ENCODE measurements around the gene PLXND1.

DNA sequence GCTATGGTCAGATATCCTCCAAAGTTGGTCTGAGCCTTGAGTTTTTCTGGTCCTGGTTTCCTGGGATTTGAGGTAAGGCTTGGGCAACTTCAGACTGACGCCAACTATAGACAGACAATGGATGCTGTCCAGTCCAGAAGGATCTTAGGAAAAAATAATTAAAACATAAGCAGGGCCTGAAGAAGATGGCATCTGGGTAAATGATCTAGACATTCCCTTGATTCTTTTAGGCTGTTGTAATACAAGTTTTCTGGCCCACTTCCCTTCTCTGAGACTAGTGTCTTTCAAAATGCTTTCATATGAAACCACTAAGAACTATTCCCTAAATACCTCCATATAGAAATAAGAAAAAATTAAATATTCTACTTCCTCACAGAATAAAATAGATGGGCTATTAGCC lies 47.7 kb upstream of the PLXND1 start:
- no peak for TF ChIP-seq CTCF (conservative IDR thresholded peaks at IDR 0.05 in 1 of 2, IDR thresholded peaks at IDR 0.05 in 1 of 2; ENCODE audit: extremely low read depth in 1 of 2, insufficient read depth in 1 of 2, low read depth in 1 of 2, low read length in 2 of 2)
- no peak for TF ChIP-seq EZH2 (IDR thresholded peaks at IDR 0.05; ENCODE audit: borderline replicate concordance, low read length)
